ENCODE results near the gene FBXL14.

FBXL14 gene

DNA sequence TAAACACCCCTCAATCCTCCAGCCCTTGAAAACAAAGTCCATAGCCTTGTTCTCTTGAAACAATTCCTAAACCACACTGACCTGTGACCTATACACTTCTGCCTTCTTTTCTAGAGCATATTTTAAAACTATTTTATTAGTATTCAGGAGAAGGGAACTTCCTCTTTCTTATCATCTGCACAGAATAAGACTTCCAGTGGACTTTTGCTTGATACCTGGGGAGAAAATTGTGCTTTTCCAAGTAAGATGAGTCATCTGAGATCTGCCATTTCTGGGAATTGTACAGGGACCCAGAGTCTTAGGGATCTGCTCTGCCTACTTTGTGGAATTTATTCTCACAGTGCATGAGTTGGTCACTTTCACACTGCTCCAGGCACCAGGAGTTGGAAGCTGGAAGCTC lies 24.1 kb upstream of the FBXL14 start:
- H3K27me3 ChIP-seq (replicated peaks; ENCODE audit: control insufficient read depth, insufficient read depth, low read length), result no peaks in the 10 kb centered on the region
- TF ChIP-seq, protein P1, sequence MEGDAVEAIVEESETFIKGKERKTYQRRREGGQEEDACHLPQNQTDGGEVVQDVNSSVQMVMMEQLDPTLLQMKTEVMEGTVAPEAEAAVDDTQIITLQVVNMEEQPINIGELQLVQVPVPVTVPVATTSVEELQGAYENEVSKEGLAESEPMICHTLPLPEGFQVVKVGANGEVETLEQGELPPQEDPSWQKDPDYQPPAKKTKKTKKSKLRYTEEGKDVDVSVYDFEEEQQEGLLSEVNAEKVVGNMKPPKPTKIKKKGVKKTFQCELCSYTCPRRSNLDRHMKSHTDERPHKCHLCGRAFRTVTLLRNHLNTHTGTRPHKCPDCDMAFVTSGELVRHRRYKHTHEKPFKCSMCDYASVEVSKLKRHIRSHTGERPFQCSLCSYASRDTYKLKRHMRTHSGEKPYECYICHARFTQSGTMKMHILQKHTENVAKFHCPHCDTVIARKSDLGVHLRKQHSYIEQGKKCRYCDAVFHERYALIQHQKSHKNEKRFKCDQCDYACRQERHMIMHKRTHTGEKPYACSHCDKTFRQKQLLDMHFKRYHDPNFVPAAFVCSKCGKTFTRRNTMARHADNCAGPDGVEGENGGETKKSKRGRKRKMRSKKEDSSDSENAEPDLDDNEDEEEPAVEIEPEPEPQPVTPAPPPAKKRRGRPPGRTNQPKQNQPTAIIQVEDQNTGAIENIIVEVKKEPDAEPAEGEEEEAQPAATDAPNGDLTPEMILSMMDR (IDR thresholded peaks at IDR 0.05; ENCODE audit: insufficient read depth, low read length, poor library complexity, severe bottlenecking), result no peak
- H3K36me3 ChIP-seq (ENCODE audit: control insufficient read depth, insufficient read depth, low read length), result no peaks in the 10 kb centered on the region
- no peak overlapping the region for H3K4me3 ChIP-seq (replicated peaks; ENCODE audit: low read depth, low read length)
- DNase-seq (ENCODE audit: extremely low read depth, insufficient read length), result no peak

DNA sequence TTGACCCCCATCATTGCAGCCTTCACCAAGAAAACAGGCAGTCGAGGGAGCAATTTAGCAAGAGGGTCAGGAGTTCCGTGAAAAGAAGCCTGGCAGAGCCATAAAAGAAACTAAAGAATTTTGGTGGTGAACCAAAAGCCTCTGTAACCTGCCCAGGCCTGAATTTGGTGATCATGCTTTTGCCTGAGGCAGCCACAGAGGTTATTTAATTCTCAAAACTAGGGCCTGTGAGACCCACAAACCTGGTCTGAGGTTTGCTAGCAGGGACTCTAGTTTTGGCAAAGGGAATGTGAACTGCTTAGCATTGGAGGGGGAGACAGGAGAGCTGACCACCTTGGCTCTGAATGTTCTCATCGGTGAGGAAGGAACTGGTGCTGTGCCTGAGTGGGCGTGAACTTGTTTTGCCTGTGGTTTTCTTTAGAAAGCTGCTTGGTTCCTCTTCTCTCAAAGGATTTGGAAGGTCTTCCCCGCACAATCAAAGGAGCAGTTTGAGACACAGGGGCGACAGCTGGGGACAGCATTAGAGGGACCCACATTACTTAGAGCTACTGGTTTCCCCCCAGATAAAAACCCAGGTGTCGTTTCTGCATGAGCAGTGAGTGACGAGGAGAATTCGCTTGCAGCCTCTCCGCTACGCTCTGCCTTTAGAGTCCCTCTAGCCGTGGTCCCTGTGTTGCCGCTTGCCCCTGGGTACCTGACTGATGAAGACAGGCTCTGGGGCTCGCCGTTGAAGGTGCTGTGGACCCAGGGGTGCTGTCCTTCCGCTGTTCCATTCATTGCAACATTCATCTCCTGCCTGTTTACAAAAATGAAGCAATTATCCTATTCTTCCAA lies 22.1 kb upstream of the FBXL14 start:
- Histone ChIP-seq H3K4me3 (replicated peaks; ENCODE audit: low read depth, low read length) (peak overlapping the region; percentile 23), H3K36me3 (ENCODE audit: control insufficient read depth, insufficient read depth, low read length) (no peaks in the 10 kb centered on the region), H3K27me3 (replicated peaks; ENCODE audit: control insufficient read depth, insufficient read depth, low read length) (no peaks in the 10 kb centered on the region)
- TF ChIP-seq, protein P1 (IDR thresholded peaks at IDR 0.05; ENCODE audit: insufficient read depth, low read length, poor library complexity, severe bottlenecking), result no peak
- DNase-seq (ENCODE audit: extremely low read depth, insufficient read length), result no peak

DNA sequence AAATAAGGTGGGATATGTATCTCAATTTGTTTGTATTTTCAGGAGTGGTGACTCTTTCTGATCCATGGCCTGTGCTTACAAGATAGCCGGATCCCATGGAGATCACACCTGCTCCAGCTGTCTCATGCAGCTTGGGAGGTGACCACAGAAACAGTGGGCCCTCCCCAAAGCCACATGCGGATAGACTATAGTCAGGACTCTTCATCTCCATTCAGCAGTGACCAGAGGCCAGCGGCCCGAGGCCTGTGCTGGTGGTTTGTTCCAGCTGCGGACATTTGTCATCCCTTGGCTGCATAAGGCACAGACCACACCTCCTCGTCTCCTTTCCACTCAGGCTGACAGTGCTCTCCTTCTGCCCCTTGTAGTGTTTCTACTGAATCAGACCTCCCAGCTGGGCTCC lies 20.0 kb upstream of the FBXL14 start:
- TF ChIP-seq, protein P1 (IDR thresholded peaks at IDR 0.05; ENCODE audit: insufficient read depth, low read length, poor library complexity, severe bottlenecking), result no peak

DNA sequence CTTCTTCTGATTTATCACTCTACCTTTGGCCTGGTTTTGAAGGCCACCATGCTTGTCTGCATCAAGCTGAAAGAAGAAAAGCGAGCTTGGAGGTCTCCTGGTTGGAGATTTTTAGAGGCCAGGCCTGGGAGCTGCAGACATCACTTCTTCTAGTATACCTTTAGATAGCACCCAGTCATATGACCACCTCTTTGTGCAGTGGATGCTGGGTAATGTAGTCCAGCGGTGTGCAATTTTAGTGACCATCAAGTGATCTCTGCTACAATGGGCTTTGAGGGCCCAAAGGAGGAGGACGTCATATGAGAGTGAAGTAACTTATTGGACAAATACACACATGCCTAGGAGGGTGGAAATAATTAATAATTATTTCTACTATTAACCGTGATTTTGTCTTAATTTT lies 19.5 kb upstream of the FBXL14 start:
- Histone ChIP-seq H3K36me3 (ENCODE audit: control insufficient read depth, insufficient read depth, low read length) (no peaks in the 10 kb centered on the region), H3K4me3 (replicated peaks; ENCODE audit: low read depth, low read length) (no peak overlapping the region), H3K27me3 (replicated peaks; ENCODE audit: control insufficient read depth, insufficient read depth, low read length) (no peaks in the 10 kb centered on the region)
- DNase-seq (ENCODE audit: extremely low read depth, insufficient read length), result no peak
- TF ChIP-seq, protein P1 (IDR thresholded peaks at IDR 0.05; ENCODE audit: insufficient read depth, low read length, poor library complexity, severe bottlenecking), result no peak

More for the DNA sequence above, 20.0 kb upstream of the FBXL14 start:
- no peak for DNase-seq (ENCODE audit: extremely low read depth, insufficient read length)
- Histone ChIP-seq H3K36me3 (ENCODE audit: control insufficient read depth, insufficient read depth, low read length) (no peaks in the 10 kb centered on the region), H3K4me3 (replicated peaks; ENCODE audit: low read depth, low read length) (no peak overlapping the region), H3K27me3 (replicated peaks; ENCODE audit: control insufficient read depth, insufficient read depth, low read length) (no peaks in the 10 kb centered on the region)

DNA sequence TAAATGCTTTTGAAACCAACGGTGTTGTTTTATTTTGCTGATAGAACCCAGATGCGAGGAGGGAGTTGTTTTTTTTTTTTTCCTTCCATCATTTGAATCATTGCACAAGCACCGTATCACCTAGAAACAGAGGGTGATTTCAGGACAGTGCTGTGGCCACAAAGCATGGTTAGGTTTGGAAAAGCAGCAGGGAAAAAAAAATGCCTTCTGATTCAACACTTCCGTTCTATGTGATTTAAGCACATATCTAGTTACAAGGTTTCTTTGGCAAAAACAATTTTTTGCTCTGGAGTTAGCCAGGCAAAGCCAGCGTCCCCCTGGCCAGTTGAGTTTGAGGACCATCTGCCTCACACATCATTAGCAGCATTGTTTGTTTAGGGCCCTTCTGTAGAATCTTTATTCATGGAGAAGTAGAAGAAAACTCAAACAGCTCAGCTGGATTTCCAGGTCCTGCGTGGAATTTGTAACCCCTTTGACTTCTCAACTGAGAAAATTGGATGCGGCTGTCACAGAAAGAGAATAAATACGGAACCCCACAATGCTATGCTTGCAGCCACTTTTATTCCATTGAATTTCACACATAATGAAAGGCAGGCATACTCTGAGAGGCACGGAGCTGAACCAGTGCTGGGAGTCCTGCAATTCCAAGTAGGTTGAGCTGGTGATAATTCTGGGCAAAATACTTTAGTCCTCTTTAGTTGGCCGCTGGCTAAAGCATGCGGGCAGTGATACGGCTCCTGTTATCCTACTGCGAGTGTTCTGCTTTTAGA lies 17.6 kb upstream of the FBXL14 start:
- no peaks in the 10 kb centered on the region for H3K36me3 ChIP-seq (ENCODE audit: control insufficient read depth, insufficient read depth, low read length)
- TF ChIP-seq, protein P1 (IDR thresholded peaks at IDR 0.05; ENCODE audit: insufficient read depth, low read length, poor library complexity, severe bottlenecking), result no peak
- H3K27me3 ChIP-seq (replicated peaks; ENCODE audit: control insufficient read depth, insufficient read depth, low read length), result no peaks in the 10 kb centered on the region
- no peak overlapping the region for H3K4me3 ChIP-seq (replicated peaks; ENCODE audit: low read depth, low read length)
- no peak for DNase-seq (ENCODE audit: extremely low read depth, insufficient read length)
